ENCODE data around the gene ICA1L. TPM values are rescaled to one million over a fixed set of nuclear protein-coding genes. Genes with fewer than 3 reads are reported as not detected.

Gene ICA1L
- total and polyA plus RNA-seq, 12 donors: 7.2 to 17.5 (median 8.4) TPM

GRCh38 chr2:202757339-202757738 lies 114.2 kb downstream of the ICA1L start:
- Histone ChIP-seq H3K4me3 (no peak overlapping the region), H3K4me1 (replicated peaks in 1 of 2) (peaks cover 6 to 7% of the 10 kb centered on the region in 2 donors), H3K36me3 (replicated peaks in 1 of 2) (peaks cover 0 to 19% of the 10 kb centered on the region in 2 donors), H3K27ac (no peak overlapping the region), H3K27me3 (no peaks in the 10 kb centered on the region), H3K9me3 (replicated peaks in 1 of 3) (no peaks in the 10 kb centered on the region)
- TF ChIP-seq POLR2A (IDR thresholded peaks at IDR 0.05): no peak
- WGBS, 4 donors: 89 to 99% (median 94%) methylated on average over 5 of the region's 5 CpGs
- no peak for DNase-seq
- intact Hi-C loops (cut with DNase I): no loop called here

DNA sequence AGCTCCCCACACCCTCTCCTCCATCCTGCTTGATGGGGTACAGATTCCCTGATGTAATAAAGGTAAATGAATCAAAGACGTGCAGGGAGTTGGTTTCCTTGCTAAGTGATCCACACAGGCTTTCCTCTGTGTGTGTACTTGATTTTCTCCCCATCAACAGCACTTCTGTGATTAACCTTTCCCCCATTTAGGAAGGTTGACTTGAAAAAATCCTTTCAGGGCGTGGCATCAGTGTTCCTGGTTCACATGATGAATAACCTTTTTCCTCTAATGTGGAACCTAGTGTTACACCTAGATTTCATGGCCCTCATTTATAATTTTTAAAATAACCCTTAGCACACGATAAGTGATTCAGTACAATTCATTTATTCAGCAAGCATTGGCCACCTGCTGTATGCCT lies 115.0 kb downstream of the ICA1L start:
- Histone ChIP-seq H3K36me3 (replicated peaks in 1 of 2) (peaks cover 0 to 19% of the 10 kb centered on the region in 2 donors), H3K4me3 (no peak overlapping the region), H3K9me3 (replicated peaks in 1 of 3) (no peaks in the 10 kb centered on the region), H3K27me3 (no peaks in the 10 kb centered on the region), H3K4me1 (replicated peaks in 1 of 2) (peaks cover 6 to 7% of the 10 kb centered on the region in 2 donors), H3K27ac (no peak overlapping the region)
- WGBS, 4 donors: 93 to 97% (median 95%) methylated on average over 3 of the region's 3 CpGs
- intact Hi-C loops (cut with DNase I): no loop called here
- no peak for DNase-seq
- TF ChIP-seq, protein P1, sequence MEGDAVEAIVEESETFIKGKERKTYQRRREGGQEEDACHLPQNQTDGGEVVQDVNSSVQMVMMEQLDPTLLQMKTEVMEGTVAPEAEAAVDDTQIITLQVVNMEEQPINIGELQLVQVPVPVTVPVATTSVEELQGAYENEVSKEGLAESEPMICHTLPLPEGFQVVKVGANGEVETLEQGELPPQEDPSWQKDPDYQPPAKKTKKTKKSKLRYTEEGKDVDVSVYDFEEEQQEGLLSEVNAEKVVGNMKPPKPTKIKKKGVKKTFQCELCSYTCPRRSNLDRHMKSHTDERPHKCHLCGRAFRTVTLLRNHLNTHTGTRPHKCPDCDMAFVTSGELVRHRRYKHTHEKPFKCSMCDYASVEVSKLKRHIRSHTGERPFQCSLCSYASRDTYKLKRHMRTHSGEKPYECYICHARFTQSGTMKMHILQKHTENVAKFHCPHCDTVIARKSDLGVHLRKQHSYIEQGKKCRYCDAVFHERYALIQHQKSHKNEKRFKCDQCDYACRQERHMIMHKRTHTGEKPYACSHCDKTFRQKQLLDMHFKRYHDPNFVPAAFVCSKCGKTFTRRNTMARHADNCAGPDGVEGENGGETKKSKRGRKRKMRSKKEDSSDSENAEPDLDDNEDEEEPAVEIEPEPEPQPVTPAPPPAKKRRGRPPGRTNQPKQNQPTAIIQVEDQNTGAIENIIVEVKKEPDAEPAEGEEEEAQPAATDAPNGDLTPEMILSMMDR (IDR thresholded peaks at IDR 0.05): no peak
- TF ChIP-seq POLR2A (IDR thresholded peaks at IDR 0.05): no peak

DNA sequence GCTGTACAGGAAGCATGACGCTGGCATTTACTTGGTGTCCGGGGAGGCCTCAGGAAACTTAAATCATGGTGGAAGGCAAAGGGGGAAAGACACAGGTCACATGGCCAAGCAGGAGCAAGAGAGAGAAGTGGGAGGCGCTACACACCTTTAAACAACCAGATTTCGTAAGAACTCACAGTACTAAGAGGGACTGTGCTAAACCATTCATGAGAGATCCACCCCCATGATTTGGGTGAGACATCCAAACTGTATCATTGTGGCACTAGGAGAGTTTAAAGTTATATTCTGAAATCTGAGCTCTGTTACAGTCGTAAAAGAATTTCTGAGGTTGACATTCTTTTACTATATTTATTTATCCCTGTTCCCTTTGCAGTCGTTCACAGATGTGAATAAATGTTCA lies 116.6 kb downstream of the ICA1L start:
- Histone ChIP-seq H3K4me3 (no peak overlapping the region), H3K27me3 (no peaks in the 10 kb centered on the region), H3K27ac (no peak overlapping the region), H3K36me3 (replicated peaks in 1 of 2) (peaks cover 0 to 15% of the 10 kb centered on the region in 2 donors), H3K9me3 (replicated peaks in 1 of 3) (no peaks in the 10 kb centered on the region), H3K4me1 (replicated peaks in 1 of 2) (peaks cover 6 to 7% of the 10 kb centered on the region in 2 donors)
- 81 to 95% (median 91%) methylated on average over 6 of the region's 6 CpGs for WGBS, 4 donors
- intact Hi-C loops (cut with DNase I): no loop called here
- DNase-seq: no peak
- no peak for TF ChIP-seq POLR2A (IDR thresholded peaks at IDR 0.05)
- TF ChIP-seq, protein P1 (IDR thresholded peaks at IDR 0.05): no peak

DNA sequence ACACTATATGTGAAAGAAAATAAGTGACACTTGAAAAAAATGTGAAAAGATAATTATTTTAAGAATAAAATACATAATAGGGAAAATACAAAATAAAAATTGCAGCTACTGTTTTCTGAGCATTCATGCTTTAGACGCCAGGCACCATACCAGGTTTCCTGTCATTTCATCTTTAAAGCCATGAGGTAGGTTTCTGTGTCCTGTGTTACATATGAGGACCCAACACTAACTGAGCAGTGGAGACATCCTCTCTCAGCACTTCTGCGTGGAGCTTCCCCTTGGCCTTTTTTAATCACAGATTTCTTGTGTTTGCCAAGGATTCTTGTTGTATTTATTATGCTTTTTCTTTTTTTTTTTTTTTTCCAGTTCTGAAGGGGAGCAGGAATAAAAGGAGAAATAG lies 119.5 kb downstream of the ICA1L start:
- no peak for DNase-seq
- Histone ChIP-seq H3K4me1 (replicated peaks in 1 of 2) (peaks cover 5 to 7% of the 10 kb centered on the region in 2 donors), H3K36me3 (replicated peaks in 1 of 2) (no peaks in the 10 kb centered on the region), H3K27ac (no peak overlapping the region), H3K27me3 (no peaks in the 10 kb centered on the region), H3K9me3 (replicated peaks in 1 of 3) (no peaks in the 10 kb centered on the region), H3K4me3 (no peak overlapping the region)
- intact Hi-C loops (cut with DNase I): no loop called here
- TF ChIP-seq, protein P1 (IDR thresholded peaks at IDR 0.05): no peak
- TF ChIP-seq POLR2A (IDR thresholded peaks at IDR 0.05): no peak
- WGBS, 4 donors: 45 to 63% (median 56%) methylated on average over 2 of the region's 2 CpGs

DNA sequence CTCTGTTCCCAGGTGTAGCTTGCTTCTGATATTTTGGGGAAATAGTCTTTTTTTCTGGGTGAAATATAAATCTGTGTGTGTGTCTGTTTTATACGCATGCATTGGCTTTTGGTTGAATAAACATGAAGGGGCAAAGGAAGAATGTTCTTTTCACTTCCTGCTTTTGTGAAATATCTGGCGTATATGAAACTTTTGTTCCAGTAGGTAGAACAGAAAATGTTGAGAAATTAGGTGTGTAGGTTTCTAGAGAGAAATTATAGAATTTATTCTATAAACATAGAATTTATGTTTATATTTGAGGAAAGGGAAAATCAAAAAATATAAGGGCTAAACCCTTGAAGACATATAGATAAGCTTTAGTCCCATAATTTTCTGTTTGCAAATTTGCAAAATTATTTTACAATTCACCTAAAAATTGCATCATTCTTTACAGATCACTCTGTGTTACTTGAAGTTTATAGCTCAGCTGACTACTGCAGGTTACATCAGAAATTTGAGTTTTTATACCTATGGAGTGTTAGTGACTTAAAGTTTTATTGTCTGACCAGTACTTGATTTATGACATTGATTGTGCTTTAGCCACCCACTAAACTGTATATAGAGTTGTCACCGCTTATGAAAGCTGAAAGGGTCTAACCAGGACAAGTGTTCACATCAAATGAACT lies 120.7 kb downstream of the ICA1L start:
- DNase-seq: no peak
- H3K9me3 ChIP-seq (replicated peaks in 1 of 3): no peaks in the 10 kb centered on the region
- H3K27me3 ChIP-seq: no peaks in the 10 kb centered on the region
- H3K27ac ChIP-seq: no peak overlapping the region
- H3K36me3 ChIP-seq (replicated peaks in 1 of 2): no peaks in the 10 kb centered on the region
- intact Hi-C loops (cut with DNase I): no loop called here
- no peak overlapping the region for H3K4me3 ChIP-seq
- peaks cover 5 to 7% of the 10 kb centered on the region in 2 donors for H3K4me1 ChIP-seq (replicated peaks in 1 of 2)
- no peak for TF ChIP-seq POLR2A (IDR thresholded peaks at IDR 0.05)
- TF ChIP-seq, protein P1 (IDR thresholded peaks at IDR 0.05): no peak
- WGBS, 4 donors: 84 to 88% (median 85%) methylated on average over 3 of the region's 3 CpGs

Data from adrenal gland (tissue), 12 donors.